Cardiac atrium fibroblast (primary cell): Measurements from ENCODE around the gene FBXO34. TPM values are rescaled to one million over a fixed set of nuclear protein-coding genes. Genes with fewer than 3 reads are reported as not detected.

ENCODE experiments used
- total RNA-seq: library from RNA; depleted of rRNA; stranded (reverse); fragments of >200 nt; gene quantifications from 2 replicates; pipeline ENCODE4 v1.2.3, GENCODE V29; 2015

FBXO34 gene
- 10.3 and 15.9 TPM in 2 replicates for total RNA-seq

GRCh38 chr14:55270832-55271571 lies at the start of gene FBXO34:
FBXO34 (plus strand) TSS chr14:55271421; CDS start chr14:55350391, 78,970 bp downstream.

Other genes starting within 250 kb of the FBXO34 start
- 2.2 and 2.3 TPM in 2 replicates for gene WDHD1, start 244.3 kb upstream of the FBXO34 start, total RNA-seq
- gene SOCS4, start 244.2 kb upstream of the FBXO34 start, total RNA-seq: 7.9 and 13.1 TPM in 2 replicates
- gene MAPK1IP1L, start 219.8 kb upstream of the FBXO34 start, total RNA-seq: 53.8 and 60.1 TPM in 2 replicates
- gene LGALS3, start 142.2 kb upstream of the FBXO34 start, total RNA-seq: 601 and 678 TPM in 2 replicates
- gene DLGAP5, start 79.8 kb upstream of the FBXO34 start, total RNA-seq: 5.4 and 7.8 TPM in 2 replicates
- 6.0 and 8.6 TPM in 2 replicates for gene ATG14, start 140.4 kb downstream of the FBXO34 start, total RNA-seq
- not detected in 2 replicates for gene TBPL2, start 169.2 kb downstream of the FBXO34 start, total RNA-seq